HepG2 (cell line): ENCODE results near the gene TMEM8B. TPM values are rescaled to one million over a fixed set of nuclear protein-coding genes. Genes with fewer than 3 reads are reported as not detected.

Source experiments
- CCAR2 ChIP-seq: fragments of 200-400 bp; formaldehyde crosslinking; optimal IDR thresholded peaks from 2 replicates; pipeline ENCODE3; 2018; ENCODE audit warnings: low read depth, mild to moderate bottlenecking, low read length, moderate library complexity
- FOXO1 ChIP-seq: sonication (generic); formaldehyde crosslinking; IDR thresholded peaks from 2 replicates; pipeline ENCODE4 v1.4.0; 2020; ENCODE audit warnings: missing genetic modification reagents
- FOXP4 ChIP-seq: sonication (generic); formaldehyde crosslinking; IDR thresholded peaks from 2 replicates; pipeline ENCODE4 v1.4.0; 2020; ENCODE audit warnings: missing genetic modification reagents
- RARA ChIP-seq: IDR thresholded peaks from 2 replicates; pipeline ENCODE4 v1.6.1; 2016; ENCODE audit warnings: missing genetic modification reagents, missing compliant biosample characterization
- SIN3B ChIP-seq: fragments of 150-350 bp; IDR thresholded peaks from 2 replicates; pipeline ENCODE4 v1.6.1; 2014; ENCODE audit warnings: low read length
- SRF ChIP-seq: IDR thresholded peaks from 2 replicates; pipeline ENCODE4 v1.6.1; 2011; ENCODE audit warnings: mild to moderate bottlenecking, low read depth, low read length, moderate library complexity
- ZFAT ChIP-seq: sonication (generic); formaldehyde crosslinking; conservative IDR thresholded peaks from 2 replicates; pipeline ENCODE4 v1.8.1; 2023; ENCODE audit warnings: missing genetic modification reagents, inconsistent platforms
- ZKSCAN8 ChIP-seq: IDR thresholded peaks from 2 replicates; pipeline ENCODE4 v1.6.1; 2016; ENCODE audit warnings: borderline replicate concordance, missing genetic modification reagents, missing compliant biosample characterization
- ZNF138 ChIP-seq: sonication (generic); formaldehyde crosslinking; IDR thresholded peaks from 2 replicates; pipeline ENCODE4 v1.5.0; 2020; ENCODE audit warnings: mild to moderate bottlenecking, low read depth, missing genetic modification reagents
- ZNF629 ChIP-seq: sonication (generic); formaldehyde crosslinking; conservative IDR thresholded peaks from 2 replicates; pipeline ENCODE4 v1.5.0; 2020; ENCODE audit warnings: missing genetic modification reagents
- ZNF777 ChIP-seq: sonication (generic); formaldehyde crosslinking; IDR thresholded peaks from 2 replicates; pipeline ENCODE4 v1.4.0; 2020; ENCODE audit warnings: missing genetic modification reagents
- ZNF800 ChIP-seq: sonication (generic); formaldehyde crosslinking; IDR thresholded peaks from 2 replicates; pipeline ENCODE4 v1.4.0; 2020; ENCODE audit warnings: missing genetic modification reagents
- polyA plus RNA-seq, 8 experiments: library from polyadenylated mRNA; depleted of rRNA in 3 of 8; stranded (reverse) in 7 of 8; unstranded in 1 of 8; fragments of >200 nt; fragmentation: Illumina TruSeq in 4 of 8; extraction: Trizol in 4 of 8; gene quantifications; 2 replicates each; pipeline versions ENCODE4 v1.2.1 to v1.2.3, GENCODE V29; 2011 to 2016; ENCODE audit warnings: low read depth in 4 of 8, missing spikeins in 1 of 8, mixed read lengths in 1 of 8; ENCODE audit not compliant: insufficient read depth in 1 of 8
- total RNA-seq, 5 experiments: library from RNA; depleted of rRNA; stranded (reverse); fragments of >200 nt; fragmentation: Illumina TruSeq; extraction: Trizol; gene quantifications; 2 replicates each; pipeline ENCODE4 v1.2.3, GENCODE V29; 2016; ENCODE audit warnings: low read depth in 1 of 5
- TF ChIP-seq, protein P1 (sequence below): sonication (generic); formaldehyde crosslinking; IDR thresholded peaks from 2 replicates; pipeline ENCODE4 v1.4.0; 2020; ENCODE audit warnings: missing genetic modification reagents, borderline replicate concordance
- TF ChIP-seq, protein P2 (sequence below): sonication (generic); formaldehyde crosslinking; IDR thresholded peaks from 2 replicates; pipeline ENCODE4 v1.5.1; 2020; ENCODE audit warnings: mild to moderate bottlenecking, missing genetic modification reagents, borderline replicate concordance

TMEM8B gene
- total and polyA plus RNA-seq, 2 of the 13 experiments (the other 11 are each of a cell fraction or from before 2014, with no cell fraction given), result 2.1 to 2.7 TPM

- TF ChIP-seq, protein P1, sequence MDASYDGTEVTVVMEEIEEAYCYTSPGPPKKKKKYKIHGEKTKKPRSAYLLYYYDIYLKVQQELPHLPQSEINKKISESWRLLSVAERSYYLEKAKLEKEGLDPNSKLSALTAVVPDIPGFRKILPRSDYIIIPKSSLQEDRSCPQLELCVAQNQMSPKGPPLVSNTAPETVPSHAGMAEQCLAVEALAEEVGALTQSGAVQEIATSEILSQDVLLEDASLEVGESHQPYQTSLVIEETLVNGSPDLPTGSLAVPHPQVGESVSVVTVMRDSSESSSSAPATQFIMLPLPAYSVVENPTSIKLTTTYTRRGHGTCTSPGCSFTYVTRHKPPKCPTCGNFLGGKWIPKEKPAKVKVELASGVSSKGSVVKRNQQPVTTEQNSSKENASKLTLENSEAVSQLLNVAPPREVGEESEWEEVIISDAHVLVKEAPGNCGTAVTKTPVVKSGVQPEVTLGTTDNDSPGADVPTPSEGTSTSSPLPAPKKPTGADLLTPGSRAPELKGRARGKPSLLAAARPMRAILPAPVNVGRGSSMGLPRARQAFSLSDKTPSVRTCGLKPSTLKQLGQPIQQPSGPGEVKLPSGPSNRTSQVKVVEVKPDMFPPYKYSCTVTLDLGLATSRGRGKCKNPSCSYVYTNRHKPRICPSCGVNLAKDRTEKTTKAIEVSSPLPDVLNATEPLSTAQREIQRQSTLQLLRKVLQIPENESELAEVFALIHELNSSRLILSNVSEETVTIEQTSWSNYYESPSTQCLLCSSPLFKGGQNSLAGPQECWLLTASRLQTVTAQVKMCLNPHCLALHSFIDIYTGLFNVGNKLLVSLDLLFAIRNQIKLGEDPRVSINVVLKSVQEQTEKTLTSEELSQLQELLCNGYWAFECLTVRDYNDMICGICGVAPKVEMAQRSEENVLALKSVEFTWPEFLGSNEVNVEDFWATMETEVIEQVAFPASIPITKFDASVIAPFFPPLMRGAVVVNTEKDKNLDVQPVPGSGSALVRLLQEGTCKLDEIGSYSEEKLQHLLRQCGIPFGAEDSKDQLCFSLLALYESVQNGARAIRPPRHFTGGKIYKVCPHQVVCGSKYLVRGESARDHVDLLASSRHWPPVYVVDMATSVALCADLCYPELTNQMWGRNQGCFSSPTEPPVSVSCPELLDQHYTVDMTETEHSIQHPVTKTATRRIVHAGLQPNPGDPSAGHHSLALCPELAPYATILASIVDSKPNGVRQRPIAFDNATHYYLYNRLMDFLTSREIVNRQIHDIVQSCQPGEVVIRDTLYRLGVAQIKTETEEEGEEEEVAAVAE (CRISPR knock-in tag), result peak; percentile 73; the same call in 1 of the 2 replicates
- 0 out of 2 replicates have a peak, but pooled peaks have one; percentile 38 for TF ChIP-seq ZNF138 (CRISPR knock-in tag)
- TF ChIP-seq SRF, result peak; percentile 60; the same call in 1 of the 2 replicates
- 0 out of 2 replicates have a peak, but pooled peaks have one; percentile 45 for TF ChIP-seq FOXP4 (CRISPR knock-in tag)
- TF ChIP-seq SIN3B, result 0 out of 2 replicates have a peak, but pooled peaks have one; percentile 27
- TF ChIP-seq, protein P2, sequence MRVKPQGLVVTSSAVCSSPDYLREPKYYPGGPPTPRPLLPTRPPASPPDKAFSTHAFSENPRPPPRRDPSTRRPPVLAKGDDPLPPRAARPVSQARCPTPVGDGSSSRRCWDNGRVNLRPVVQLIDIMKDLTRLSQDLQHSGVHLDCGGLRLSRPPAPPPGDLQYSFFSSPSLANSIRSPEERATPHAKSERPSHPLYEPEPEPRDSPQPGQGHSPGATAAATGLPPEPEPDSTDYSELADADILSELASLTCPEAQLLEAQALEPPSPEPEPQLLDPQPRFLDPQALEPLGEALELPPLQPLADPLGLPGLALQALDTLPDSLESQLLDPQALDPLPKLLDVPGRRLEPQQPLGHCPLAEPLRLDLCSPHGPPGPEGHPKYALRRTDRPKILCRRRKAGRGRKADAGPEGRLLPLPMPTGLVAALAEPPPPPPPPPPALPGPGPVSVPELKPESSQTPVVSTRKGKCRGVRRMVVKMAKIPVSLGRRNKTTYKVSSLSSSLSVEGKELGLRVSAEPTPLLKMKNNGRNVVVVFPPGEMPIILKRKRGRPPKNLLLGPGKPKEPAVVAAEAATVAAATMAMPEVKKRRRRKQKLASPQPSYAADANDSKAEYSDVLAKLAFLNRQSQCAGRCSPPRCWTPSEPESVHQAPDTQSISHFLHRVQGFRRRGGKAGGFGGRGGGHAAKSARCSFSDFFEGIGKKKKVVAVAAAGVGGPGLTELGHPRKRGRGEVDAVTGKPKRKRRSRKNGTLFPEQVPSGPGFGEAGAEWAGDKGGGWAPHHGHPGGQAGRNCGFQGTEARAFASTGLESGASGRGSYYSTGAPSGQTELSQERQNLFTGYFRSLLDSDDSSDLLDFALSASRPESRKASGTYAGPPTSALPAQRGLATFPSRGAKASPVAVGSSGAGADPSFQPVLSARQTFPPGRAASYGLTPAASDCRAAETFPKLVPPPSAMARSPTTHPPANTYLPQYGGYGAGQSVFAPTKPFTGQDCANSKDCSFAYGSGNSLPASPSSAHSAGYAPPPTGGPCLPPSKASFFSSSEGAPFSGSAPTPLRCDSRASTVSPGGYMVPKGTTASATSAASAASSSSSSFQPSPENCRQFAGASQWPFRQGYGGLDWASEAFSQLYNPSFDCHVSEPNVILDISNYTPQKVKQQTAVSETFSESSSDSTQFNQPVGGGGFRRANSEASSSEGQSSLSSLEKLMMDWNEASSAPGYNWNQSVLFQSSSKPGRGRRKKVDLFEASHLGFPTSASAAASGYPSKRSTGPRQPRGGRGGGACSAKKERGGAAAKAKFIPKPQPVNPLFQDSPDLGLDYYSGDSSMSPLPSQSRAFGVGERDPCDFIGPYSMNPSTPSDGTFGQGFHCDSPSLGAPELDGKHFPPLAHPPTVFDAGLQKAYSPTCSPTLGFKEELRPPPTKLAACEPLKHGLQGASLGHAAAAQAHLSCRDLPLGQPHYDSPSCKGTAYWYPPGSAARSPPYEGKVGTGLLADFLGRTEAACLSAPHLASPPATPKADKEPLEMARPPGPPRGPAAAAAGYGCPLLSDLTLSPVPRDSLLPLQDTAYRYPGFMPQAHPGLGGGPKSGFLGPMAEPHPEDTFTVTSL (CRISPR knock-in tag), result no peak
- 0 out of 2 replicates have a peak, but pooled peaks have one; percentile 11 for TF ChIP-seq RARA (CRISPR knock-in tag)
- TF ChIP-seq ZKSCAN8 (CRISPR knock-in tag), result 0 out of 2 replicates have a peak, but pooled peaks have one; percentile 18
- TF ChIP-seq CCAR2, result no peak
- TF ChIP-seq ZNF800 (CRISPR knock-in tag), result no peak
- TF ChIP-seq ZNF629, result no peak
- no peak for TF ChIP-seq ZFAT (CRISPR knock-in tag)
- TF ChIP-seq ZNF777 (CRISPR knock-in tag), result no peak
- 0 out of 2 replicates have a peak, but pooled peaks have one; percentile 24 for TF ChIP-seq FOXO1 (CRISPR knock-in tag)
These were observed 16.9 kb upstream of the TMEM8B start, which contains the start of gene SPAG8 (continued) for GRCh38 chr9:35812025-35812602.
